Measurements from ENCODE around the gene NCOA3.
A peak's percentile ranks its signal among the peaks of the same experiment; 100 is the strongest.
"Not testable (repeated sequence)": the region's sequence is repeated elsewhere in the genome, so short reads cannot be mapped to it uniquely, and the experiment has no call there.

NCOA3 gene

DNA sequence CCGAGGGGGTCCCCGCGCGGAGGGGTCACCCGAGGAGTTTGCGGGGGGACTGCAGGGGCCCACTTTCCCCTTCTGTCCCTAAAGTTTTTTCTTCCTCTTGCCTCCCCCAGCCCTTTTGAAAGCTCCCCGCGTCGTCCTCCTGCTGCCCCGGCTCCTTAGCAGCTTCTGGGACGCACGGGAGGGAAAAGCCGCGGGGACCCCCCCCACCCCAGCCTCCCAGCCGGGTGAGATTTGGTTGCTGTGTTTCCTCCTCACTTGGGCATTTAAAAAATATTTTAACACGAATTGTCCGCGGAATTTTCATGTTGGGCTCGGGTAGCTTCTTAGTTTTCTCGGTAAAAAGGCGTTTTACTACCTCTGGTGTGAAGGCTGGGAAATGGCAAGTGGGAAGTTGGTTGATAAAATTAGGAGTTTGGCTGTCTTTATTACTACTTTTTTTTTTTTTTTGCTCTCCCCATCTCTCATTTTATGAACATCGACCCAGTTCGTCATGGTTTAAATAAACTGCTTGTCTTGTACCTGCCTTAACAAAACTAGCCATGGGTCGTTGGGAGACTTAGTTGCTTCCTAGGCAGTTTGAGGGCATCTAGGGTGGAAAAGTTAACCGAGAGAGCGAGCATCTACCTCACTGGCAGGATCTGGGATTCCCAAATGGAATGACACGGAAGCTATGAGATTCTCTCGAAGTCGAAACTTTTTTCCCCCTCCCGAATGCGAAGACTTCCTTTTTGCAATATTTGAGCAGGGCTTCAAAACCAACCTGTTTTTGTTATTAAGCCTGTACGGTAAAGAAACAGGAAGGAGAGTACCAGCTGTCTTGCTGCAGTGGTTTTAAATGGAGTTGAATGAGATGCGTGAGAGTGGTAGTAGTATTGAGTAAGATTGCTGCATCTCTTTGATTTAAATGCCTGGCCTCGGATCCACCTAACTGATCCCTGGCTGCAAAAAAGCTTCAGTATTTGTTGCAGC lies 868 bp downstream of the NCOA3 start:
- peak; percentile 42 for DNase-seq

DNA sequence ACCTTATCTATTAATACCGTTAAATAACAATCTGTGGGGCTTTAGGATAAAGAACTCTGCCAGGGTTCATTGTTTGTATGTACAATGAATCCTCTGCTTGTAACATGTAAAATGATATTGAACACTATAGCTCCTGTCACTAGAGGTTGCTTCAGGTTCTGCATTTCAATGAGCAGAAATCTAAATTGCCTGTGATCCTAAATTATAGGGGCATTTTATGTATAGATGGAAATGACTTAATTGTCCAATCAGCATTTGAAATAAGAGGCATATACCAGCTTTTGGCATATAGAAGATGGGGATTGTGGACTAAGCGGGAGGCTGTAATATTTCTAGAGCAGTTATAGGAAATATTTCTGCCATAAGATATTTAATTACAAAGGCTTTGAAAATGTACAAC lies 2.0 kb downstream of the NCOA3 start:
- peak; percentile 35 for DNase-seq

DNA sequence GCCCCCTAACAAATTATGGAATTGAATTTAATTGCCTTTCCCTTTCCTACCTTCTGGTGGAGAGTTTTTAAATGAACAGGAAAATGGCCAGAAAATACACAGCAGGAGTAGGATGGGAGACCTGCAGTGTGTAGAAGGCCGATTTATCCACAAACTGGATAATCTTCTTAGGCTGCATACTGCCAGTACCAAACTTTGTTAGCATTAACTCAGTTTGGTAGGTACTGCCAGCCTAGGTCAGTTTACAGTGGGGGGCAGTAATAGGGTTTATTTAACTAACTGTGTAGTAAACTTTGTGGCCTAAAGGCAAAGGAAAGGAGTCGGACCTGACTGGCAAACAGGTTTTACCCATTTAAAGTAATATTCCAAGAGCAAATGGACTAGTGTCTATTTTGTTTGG lies 4.6 kb downstream of the NCOA3 start:
- no peak for DNase-seq

DNA sequence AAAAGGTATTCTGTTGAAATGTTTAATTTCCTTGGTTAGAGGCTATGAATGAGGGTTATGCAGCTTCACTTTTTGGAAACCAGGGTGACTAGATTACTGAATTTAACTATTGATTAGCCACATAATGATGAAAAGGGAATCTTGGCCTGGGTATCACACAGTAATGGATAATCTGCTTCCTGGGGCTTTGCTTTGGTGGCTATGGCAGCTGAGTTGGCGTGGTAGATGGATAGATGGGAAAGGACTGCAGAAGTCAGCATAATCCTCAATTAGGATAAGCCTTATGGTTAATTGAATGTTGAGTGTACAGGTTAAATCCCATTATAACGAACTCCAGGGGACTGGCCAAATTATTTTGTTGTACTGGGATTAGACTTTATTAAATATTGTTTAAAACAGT lies 5.2 kb downstream of the NCOA3 start:
- no peak for DNase-seq

DNA sequence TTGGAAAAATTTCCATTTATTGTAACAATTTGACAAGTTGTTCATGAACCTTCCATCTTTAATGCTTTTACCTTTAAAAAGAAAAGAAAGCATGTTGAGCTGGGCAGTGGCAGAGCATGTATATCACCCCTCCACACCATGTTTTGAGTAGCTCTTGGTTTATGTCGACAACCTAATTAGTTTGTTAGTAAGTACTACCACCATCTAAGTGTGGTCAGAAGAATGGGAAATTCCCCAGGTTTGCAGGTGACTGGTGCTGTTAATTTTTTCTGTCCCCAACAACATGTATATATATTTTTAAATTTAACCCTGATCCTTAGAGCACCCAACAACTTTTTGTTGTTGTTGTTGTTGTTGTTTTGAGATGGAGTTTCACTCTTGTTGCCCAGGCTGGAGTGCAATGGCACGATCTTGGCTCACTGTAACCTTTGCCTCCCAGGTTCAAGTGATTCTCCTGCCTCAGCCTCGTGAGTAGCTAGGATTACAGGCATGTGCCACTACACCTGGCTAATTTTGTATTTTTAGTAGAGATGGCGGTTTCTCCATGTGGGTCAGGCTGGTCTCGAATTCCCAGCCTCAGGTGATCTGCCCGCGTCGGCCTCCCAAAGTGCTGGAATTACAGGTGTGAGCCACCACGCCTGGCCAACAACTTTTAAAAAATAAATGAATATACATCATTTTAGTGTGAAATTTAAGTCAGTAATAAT lies 5.7 kb downstream of the NCOA3 start:
- not testable (repeated sequence) for DNase-seq

DNA sequence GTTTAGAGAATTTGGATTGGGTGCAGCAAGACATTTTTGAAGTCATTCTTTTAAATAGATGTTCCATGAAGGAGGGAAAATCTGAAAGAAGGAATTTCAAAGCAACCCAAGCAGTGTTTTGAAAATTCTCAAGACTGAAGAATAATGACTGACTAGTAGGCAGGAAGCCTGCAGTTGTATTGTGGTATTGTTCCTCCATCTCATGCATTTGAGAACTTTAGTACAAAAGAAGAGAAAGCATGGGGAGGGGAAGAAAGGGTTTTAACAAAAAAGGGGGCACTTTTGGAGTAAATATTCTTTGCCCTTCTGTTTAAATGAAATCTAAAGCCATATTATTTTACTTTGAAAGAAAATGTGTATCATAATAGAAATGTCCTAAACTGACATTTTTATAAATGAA lies 6.6 kb downstream of the NCOA3 start:
- no peak for DNase-seq

DNA sequence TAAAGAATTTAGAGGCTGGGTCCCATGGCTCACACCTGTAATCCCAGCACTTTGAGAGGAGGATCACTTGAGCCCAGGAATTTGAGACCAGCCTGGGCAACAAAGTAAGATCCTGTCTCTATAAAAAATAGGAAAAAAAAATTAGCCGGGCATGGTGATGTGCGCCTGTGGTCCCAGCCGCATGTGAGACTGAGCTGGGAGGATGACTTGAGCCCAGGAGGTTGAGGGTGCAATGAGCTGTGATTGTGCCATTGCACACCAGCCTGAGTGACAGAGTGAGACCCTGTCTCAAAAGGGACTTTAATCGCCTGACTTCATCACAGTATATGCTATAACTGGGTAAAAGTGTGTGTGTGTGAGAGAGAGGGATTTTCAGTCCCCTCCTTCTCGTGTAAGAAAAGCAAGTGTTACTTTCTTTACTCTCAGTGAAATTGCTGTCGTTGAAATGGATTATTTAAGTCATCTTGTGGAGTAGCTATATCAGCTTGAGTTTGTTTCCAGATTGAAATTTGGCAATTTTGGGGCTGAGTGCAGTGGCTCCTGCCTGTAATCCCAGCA lies 7.5 kb downstream of the NCOA3 start:
- DNase-seq, result no peak

DNA sequence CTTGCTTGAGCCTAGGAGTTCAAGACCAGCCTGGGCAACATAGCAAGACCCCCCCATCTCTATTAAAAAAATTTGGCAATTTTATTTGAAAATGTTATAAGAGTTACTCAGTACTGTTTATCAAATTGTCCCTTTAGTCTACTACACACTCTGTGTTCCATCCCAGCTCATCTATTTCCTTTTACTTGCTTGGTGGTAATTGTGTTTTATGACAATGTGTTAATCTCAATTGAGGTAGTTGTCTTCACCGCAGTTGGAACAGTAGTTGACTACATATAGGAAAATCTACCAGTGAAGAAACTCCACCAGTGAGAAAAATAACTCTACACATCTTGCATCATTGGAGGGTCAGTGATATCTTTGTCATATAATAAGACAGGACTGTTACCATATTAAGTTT lies 8.0 kb downstream of the NCOA3 start:
- DNase-seq, result no peak

DNA sequence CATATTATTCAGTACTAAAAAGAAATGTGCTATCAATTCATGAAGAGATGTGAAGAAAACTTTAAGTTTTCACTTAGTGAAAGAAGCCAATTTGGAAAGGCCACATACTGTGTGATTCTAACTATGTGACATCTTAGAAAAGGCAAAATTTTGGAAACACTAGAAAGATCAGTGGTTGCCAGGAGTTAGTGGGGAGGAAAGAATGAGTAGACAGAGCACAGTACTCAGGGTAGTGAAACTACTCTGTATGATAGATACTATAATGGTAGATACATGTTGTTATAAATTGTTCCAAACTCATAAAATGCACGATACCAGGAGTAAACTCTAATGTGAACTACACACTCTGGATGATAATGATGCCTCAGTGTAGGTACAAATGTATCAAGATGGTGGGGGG lies 14.2 kb downstream of the NCOA3 start:
- no peak for DNase-seq

DNA sequence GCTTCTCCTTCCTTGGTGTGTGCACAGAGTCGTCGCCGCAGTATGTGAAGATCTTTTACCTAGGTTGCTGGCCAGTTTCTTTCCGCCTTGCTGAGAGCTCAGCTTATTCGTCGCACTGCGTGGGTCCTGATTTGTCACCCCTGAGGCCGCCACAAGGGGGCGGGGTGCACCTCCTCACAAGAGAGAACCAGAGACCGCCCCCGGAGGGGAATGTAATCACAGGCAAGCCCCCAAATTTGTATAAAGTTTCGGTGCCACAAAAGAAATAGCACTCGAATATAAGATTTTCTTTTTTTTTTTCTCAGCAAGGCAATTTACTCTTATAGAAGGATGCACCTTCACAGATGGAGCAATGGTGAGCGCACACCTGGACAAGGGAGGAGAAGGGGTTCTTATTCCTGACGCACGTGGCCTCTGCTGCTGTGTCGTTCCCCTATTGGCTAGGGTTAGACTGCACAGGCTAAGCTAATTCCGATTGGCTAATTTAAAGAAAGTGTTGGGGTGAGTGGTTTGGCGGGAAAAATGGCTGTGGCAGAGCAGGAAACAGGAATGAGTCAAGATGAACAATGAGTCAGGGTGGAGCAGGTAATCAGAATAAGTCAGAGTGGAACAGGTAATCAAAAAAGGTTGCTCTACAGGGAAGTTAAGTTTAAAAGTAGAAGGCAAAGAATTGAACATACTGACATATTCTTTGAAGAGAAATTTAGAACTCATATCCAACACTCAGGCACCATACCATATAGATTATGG lies 19.5 kb downstream of the NCOA3 start:
- no peak for DNase-seq

DNA sequence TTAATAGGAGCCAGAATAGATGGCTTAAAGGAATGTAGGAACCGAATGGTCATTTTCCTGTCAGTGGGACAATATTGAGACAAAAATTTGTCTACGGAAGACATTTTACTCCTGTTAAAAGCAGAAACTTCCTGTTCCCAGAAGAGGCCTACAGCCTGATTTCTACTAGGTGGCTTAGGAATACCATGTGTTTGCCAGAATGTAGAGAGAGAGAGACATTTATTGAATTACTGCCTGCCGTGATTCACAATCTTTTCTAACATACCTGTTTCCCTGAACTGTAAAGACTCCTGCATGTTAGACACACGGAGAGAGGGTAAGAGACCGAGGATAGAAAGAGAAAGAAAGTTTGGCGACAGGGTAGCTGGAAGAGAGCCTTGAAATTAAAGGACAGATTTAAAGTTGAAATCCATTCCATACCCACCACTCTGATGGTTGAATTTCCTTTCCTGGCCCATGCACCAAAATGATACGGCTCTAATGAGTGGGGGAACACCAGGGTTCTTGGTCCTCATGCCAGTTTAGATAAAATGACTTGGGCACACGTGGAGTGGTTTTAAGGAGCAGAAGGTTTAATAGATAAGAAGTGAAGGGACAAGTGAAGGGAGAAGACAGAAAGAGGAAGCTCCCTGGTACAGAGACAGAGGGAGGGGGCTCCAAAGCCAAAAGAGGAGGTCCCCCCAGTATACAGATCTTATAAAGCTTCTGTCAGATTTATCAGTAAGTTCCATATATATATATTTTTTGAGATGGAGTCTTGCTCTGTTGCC lies 22.5 kb downstream of the NCOA3 start:
- peak; percentile 94 for DNase-seq

DNA sequence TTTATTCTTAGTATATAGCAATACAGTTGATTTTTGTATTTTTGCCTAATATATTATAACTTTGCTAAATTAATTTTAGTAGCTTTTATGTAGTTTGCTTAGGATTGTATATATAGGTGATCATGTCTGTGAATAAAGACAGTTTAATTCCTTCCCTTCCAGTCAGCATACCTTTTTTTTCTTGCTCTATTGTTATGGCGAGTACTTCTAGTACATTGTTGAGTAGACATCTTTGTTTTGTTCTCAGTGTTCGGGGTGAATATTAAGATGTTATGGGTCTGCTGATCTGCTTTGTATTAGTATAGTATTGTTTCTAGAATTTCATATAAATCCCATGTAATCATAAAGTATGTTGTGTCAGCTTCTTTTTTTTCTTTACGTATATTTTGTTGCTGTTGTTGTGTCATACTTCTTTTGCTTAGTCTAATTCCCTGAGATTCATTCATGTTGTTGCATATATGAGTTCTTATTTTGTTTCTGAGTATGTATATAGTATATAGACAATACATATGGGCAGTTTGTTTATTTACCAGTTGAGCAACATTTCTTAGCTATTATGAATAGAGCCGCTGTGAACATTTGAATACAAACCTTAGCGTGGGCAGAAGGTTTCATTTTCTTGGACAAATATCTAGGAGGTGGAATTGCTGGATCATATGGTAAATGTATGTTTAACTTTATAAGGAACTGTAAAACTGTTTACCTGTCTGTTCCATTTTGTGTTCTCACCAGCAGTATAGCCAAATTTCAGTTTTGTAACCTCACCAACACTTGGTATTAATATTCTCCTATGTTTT lies 25.5 kb downstream of the NCOA3 start:
- no peak for DNase-seq

DNA sequence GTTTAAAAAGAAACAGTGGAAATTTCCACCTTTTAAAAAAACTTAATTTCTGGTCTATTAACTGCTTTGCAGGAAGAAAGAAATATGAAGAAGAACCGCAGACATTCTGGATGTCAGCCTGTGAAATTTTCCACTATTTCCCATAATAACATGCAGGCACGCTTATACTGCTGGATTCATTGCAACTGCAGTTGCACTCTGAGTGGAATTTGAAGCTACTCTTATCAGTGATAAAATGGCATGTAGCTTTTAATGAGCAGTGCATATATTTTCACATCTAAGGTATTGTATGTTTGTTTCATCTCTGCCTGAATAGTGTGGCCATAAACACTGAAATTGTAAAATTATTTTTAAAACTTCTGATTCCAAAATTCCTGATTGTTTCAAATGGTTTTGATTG lies 28.2 kb downstream of the NCOA3 start:
- DNase-seq, result no peak

DNA sequence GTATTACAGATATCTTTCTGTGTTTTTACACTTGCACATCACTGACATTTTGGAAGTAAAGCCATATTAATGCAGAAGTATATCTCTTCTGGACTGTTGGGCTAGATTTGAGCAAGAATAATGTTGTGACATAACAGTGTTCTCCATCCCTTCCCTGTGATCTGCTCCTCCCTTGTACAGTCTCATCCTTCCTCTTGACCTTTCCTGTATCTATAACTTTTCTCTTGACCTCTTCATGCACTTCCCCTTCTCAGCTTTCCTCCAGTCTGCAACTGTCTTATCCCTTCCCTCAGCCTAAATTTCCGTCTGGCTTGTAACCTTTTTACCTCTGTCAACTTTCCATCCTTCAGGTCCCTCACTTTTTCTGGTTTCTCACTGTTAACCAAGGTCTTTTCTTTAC lies 29.8 kb downstream of the NCOA3 start:
- DNase-seq, result no peak

DNA sequence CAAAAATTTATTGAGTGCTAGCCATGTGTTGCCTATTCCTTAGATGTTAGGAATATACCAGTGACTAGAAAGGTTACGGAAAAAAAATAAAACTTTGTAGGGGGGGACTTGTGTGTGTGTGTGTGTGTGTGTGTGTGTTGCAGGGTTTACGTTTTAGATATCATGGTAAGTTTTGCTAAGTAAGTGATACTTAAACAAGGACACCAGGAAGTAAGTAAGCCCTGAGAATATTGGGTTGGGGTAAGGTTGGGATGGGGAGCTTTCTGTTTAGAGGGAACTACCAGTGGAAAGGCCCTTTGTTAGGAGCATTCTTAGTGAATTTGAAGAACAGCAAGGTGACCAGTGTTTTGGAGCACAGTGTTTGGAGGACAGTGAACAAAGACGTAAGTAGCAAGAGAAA lies 30.3 kb downstream of the NCOA3 start:
- DNase-seq, result no peak

DNA sequence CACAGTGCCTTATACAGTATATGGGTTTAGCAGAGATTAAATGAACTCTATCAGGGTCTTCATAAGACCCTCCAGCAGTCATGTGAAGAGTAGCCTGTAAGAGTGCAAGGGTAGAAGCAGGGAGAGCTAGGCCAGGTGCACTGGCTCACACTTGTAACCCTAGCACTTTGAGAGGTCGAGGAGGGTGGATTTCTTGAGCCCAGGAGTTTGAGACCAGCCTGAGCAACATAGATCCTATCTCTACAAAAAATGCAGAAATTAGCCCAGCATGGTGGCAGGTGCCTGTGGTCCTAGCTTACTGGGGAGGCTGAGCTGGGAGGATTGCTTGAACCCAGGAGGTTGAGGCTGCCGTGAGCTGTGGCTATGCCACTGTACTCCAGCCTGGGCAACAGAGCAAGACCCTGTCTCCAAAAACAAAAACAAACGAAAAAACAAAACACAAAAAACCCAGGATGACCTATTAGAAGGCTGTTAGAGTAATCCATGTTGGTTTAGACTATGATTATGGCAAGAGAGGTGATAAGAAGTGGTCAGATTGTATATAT lies 31.9 kb downstream of the NCOA3 start:
- DNase-seq, result no peak

DNA sequence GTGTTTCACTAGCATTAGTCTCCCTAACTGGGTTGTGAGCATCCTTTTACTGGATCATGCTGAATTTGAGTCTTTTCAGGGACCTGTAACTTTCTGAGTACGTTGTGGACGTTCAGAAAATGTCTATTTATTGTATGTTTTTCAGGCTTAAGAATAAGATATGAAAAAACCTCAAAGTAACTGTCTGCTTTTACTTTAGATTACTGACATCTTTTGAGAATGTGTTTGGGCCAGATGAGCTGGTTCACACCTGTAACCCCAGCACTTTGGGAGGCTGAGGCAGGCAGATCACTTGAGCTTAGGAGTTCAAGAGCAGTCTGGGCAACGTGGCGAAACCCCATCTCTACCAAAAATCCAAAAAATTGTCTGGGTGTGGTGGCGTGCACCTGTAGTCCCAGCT lies 32.7 kb downstream of the NCOA3 start:
- DNase-seq, result no peak

DNA sequence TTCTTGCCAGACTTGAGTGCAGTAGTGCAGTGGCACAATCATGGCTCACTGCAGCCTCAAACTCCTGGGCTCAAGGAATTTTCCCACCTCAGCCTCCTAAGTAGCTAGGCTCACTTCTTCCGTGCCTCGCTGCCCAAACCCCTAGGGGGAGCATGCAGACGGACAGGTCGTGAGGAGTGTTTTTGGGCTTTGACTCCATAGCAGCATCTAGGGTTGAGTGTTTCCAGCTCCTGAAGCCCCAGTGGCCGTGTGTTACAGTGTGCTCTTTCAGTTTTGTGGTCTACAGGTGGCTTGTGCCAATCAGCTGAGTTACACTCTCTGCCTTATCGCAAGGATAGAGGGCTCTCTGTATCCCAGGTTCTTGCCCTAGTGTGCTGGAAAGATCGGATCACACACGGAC lies 33.4 kb downstream of the NCOA3 start:
- no peak for DNase-seq

DNA sequence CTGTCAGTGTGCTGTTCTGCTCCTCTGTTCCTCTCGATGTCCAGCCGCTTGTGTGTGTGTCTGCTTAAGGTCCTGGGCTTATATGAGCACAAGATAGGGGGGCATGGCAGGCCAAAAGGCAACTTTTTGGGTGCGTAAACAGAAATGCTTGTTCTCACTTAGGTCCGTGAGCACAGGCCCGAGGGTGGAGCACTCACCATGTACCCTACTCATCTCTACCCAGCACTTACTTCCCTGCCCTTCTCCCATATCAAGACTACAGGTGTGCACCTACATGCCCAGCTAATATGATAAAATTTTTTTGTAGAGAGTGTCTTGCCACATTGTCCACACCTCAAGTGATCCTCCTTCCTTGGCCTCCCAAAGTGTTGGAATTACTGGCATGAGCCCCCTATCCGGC lies 34.3 kb downstream of the NCOA3 start:
- no peak for DNase-seq

DNA sequence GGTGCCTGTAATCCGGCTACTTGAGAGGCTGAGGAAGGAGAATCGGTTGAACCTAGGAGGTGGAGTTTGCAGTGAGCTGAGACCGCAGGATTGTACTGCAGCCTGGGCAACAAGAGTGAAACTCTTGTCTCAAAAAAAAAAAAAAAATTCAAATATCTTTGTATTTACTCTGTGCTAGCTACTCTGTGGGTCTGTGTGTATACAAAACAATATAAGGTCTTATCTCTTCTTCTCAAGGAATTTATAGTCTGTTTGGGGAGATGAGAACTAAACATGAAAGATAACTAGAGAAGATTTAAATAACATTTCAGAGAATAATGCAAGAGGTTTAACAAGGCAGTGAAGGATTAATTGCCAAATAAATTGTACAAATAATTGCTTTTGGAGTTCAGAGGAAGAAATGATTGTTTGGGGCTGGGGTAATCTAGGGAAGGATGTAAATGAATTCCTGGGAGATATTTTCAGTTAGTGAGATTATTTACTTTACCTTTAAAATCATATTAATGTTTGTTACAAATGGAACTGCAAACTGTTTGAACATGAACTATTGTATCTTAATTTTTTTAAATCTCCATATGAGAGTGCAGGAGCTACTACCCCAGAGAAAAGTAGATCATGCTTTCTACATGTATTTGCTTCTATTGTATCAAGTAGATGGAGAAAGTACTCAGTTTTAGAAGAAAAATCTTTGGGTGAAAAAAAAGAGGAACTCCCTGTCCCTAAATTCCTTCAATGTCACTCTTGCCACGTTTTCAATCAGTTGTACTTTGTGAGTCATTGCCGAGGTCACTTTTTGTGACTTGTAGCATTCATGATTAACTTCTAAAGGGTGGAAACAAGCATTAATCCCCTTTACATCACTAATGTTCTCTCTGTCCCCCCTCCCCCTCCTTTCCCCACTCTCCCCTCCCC lies 39.0 kb downstream of the NCOA3 start:
- peak; percentile 47 for DNase-seq
